ENCODE measurements around the gene MRPS2.
"Not testable (repeated sequence)": the region's sequence is repeated elsewhere in the genome, so short reads cannot be mapped to it uniquely, and the experiment has no call there.

MRPS2 gene

DNA sequence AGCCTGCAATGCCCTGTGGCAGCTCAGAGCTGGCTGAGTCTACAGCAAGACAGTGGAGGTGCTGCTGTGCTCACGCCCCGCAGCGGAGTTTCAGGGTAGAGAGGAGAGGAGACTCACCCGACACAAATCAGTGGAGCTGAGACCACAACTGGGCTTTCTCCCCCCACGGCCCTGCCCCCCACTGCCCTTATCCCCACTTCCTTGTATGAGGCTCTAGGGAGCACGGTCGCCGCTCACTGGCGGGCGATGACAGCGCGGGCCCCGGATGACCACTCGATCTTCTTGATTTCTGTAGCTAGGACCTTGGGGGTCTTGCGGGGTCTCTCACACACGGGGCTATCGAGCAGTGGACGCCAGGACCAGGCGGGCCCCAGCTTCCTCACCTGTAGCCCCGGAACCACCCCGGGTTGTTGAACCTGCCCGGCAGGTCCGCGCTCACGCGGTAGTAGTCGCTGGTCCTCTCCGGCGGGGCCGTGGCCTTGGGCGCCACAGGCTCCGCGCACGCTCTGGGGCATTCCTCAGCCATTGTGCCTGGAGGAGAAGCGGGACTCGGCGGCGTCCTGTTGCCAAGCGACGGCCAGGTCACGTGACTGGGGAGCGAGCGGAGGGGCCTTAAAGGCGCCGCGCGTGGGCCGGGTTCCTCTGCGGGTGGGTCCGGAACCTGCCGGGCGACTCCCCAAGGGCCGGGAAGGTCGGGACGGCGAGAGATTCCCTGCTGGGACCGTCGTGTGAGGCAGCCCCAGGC lies 984 bp upstream of the MRPS2 start:
- peak; percentile 81 to 83 for DNase-seq (ENCODE audit: low read depth in 2 of 2)

DNA sequence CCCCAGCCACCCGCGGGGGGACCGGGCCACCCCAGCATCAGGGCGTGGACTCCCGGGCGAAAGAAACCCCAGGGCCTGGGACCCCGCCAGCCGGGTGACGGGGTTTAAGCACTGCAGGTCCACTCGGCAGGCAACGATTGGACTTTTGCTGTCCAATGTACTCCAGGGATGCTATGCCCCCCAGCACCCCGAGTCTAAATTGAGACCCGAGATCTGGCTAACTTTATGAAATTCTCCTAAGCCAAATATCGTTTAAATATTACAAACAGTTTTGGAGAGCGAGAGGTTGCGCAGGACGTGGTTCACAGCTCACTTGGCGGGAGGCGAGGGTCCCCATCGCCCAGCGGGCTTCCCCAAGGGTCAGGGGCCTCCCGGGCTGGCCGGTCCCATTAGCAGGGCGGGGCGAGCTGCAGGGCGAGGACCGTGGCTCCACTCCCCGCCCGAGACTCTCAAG lies 384 bp upstream of the MRPS2 start:
- no peak for DNase-seq (ENCODE audit: low read depth in 2 of 2)

DNA sequence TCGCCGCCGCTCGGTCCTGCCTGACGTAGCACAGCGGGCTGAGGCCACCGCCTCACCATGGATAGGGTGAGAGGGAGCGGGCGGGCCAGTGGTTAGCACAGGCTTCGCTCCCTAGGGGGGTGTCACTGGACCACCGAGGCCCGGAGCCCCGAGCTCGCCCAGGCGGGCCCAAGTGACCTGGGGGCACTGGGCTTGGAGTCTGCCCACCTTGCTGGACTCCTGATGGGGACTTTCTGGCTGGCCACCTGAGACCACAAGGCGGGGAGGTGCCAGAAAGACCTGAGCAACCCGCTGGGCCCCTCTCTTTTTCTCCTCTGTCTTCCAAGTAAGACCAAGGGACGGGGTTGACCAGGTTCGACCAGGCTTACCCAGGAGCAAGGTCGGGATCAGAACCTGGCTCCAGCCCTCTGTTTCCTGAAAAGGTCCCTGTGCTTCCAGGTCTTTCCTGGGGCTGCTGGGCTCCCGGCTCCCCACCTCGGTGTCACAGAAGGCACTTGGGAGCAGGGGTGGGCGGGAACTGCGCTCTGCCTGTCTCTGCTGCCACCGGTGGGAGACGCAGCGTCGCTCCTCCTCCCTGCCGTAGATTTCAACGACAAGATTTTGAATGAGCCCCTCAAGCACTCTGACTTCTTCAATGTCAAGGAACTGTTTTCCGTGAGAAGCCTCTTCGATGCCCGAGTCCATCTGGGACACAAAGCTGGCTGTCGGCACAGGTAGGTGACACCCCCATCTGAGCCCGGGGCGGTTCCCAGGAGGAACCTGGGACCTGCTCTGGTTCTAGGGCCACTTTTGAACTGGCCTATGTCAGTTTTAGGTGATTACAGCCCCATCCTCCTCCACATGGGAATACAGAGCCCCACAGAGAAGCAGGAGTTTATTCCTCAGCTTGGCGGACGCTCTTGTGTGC lies 1.0 kb downstream of the MRPS2 start:
- DNase-seq (ENCODE audit: low read depth in 2 of 2): no peak

DNA sequence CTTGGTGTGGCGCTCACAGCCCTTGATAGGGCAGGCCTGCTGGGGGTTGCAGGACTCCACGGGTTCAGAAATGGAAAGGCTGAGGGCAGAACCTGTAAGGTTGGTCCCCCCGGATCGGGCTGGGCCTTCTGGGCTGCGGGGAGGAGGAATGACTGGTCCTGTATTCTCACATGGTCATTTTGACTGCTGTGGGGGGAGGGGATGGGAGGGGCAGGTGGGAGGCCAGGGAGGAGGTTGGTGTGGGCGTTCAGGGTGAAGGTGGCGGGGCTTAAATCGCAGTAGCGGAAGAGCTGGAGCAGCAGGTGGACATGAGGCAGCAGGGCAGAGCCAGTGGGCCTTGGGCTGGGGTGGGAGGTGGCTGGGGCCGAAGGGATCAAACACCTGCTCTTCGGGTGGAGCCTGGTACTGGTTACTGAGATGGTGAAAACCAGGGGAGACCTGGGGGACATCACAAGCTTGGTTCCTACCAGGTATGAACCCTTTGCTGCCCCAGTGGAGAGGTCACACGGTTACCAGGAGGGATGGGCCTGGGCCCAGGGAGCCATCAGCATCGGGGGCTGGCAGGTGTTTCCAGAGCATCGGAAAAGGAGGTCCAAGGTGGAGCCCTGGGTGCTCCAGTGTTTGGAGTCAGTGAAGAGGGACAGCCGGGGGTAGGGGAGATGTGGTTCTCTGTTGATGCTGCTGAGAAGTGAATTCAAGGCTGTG lies 1.8 kb downstream of the MRPS2 start:
- no peak for DNase-seq (ENCODE audit: low read depth in 2 of 2)

DNA sequence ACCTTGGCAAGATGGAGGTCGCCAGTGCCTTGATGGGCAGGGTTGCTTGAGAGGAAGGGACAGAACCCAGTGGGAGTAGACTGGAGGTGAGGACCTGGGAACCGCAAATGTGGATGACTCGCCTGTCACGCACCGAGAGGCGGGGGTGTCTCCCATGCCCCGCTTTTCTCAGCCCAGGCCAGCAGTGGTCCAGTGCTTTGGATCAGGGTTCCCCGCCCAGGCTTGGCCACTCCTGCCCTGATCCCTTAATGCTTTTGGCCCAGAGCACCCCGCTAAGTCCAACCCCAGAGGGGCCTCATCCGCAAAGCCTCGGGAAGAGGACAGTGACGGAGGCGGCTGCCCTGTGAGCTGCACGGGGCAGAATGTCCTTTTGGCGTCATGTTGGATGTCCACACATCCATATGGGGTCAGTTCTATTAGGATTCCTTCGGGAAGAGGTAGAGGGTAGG lies 2.4 kb downstream of the MRPS2 start:
- no peak for DNase-seq (ENCODE audit: low read depth in 2 of 2)

DNA sequence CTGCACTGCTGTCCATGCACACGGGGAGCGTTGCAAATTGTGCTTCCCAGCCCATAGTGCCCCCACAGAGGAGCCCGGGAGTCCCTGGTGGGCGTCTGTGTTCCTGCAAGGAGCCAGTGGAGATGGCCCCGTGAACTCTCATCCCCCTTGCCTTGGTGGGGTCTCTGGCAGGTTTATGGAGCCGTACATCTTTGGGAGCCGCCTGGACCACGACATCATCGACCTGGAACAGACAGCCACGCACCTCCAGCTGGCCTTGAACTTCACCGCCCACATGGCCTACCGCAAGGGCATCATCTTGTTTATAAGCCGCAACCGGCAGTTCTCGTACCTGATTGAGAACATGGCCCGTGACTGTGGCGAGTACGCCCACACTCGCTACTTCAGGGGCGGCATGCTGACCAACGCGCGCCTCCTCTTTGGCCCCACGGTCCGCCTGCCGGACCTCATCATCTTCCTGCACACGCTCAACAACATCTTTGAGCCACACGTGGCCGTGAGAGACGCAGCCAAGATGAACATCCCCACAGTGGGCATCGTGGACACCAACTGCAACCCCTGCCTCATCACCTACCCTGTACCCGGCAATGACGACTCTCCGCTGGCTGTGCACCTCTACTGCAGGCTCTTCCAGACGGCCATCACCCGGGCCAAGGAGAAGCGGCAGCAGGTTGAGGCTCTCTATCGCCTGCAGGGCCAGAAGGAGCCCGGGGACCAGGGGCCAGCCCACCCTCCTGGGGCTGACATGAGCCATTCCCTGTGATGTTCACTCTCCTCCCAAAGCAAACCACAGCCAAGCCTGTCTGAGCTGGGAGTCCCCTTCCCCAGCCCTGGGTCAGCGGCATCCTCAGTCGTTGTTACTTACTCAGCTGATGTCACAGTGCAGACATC lies 3.1 kb downstream of the MRPS2 start:
- DNase-seq (ENCODE audit: low read depth in 2 of 2): no peak

DNA sequence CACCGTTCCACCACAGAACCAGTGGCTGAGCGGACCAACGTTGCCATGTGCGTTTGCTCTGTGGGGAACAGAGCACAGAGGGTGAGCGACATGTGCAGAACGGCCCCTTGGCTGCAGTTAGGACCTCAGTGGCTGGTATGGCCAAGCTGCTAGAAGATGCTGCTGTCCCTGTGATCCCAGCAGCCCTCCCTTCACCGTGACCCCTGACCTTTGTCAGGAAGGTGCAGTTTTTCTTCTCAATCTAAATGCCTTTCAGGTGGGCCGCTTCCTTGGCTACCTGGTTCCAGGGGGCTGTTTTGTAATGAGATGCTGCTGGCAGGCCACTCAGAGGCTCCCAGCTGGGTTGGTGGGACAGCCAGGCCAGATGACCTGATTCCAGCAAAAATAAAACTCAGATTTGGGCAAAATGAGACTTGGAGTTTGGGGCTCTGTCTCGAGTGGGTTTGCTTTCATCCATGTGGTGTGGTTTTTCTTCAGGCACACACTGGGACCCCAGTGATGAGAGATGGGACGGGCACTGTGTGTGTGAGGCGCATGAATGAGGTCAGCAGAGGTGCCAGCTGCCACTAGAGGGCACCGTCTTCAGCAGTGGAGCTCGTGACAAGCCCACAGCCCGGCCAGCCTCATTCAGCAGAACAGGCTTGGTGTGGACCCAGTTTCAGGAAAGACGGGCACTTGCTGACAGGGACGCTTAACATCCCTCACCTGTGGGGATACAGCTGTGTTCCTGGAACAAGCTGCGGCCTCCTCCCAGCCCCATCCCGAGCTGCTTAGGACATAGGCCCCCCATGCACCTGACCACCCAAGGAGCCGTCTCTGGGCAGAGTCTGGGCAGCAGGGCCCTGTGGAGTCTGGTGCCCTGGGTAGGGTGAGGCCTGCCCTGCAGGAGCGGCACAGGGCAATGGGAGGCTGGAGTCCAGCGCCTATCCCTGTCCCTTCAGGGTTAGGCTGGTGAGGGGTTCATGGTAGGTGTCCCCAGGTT lies 4.1 kb downstream of the MRPS2 start:
- DNase-seq (ENCODE audit: low read depth in 2 of 2): peak; percentile 9 to 25

DNA sequence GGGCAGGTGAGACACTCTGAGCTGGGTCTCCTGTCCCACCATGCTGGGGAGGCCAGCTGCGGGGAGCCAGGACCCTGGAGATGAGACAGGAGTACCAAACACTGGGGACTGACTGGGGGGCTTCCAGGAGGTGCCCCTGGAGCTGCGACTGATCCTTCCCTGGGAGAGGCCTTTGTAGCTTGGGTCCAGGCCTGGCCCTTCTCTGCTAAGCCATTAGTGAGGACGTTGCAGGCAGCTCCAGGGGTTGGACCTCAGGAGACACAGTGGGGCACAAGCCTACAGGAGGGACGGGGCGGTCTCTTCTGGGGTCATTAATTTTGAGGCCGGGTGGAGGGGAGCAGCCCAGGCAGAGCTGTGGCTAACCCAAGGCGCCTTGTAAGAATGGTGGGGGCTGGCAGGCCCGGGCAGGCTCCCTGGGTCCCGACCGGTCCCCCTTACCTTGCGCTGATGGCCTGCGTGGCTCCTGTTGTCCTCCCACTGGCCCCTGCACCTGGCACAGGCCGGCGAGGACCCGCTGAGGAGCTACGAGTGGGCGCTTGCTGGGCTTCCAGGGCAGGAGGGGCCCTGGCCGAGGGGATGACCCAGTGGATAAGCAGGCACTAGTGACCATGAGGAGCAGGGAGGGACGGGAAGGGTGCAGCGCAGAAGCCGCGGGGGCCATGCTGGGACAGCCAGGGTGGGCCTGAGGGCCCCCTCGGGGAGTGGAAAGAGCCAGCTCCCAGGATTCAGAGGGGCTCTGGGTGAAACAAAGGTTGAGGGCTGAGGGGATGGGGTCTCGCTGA lies 5.1 kb downstream of the MRPS2 start:
- no peak for DNase-seq (ENCODE audit: low read depth in 2 of 2)

DNA sequence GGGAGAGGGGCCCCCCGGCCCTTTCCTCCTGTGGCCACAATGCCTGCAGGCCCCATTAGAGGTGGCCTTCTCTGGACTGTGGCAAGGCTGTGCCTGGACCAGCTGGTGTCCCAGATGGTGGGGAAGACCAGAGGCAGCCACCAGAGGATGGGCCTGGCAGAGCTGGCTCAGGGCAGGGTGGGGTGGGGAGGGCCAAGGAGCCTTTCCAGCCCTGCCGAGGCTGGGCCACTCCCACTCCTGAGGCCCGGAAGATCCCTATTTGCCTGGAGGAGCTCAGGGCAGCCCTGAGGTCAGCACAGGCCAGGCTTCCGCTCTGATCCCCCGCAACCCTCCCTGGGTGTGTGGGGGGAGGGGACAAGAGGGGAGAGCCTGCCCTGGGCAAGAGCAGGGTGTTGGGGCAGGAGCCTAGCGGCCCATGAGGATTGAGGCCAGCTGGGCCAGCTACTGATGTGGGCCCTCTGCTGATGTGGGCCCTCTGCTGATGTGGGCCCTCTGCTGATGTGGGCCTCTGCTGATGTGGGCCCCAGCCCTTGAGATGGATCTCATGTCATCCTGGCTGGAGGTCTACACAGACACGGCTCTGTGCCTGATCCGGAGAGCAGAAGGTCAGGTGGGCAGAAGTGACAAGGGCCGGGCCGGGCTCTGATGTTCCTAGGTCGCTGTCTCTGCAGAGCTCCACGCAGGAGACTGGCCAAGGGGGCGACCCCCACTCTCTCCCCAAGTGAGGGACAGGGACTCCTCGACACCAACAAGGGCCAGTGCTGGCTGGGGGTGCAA lies 6.0 kb downstream of the MRPS2 start:
- no peak for DNase-seq (ENCODE audit: low read depth in 2 of 2)

DNA sequence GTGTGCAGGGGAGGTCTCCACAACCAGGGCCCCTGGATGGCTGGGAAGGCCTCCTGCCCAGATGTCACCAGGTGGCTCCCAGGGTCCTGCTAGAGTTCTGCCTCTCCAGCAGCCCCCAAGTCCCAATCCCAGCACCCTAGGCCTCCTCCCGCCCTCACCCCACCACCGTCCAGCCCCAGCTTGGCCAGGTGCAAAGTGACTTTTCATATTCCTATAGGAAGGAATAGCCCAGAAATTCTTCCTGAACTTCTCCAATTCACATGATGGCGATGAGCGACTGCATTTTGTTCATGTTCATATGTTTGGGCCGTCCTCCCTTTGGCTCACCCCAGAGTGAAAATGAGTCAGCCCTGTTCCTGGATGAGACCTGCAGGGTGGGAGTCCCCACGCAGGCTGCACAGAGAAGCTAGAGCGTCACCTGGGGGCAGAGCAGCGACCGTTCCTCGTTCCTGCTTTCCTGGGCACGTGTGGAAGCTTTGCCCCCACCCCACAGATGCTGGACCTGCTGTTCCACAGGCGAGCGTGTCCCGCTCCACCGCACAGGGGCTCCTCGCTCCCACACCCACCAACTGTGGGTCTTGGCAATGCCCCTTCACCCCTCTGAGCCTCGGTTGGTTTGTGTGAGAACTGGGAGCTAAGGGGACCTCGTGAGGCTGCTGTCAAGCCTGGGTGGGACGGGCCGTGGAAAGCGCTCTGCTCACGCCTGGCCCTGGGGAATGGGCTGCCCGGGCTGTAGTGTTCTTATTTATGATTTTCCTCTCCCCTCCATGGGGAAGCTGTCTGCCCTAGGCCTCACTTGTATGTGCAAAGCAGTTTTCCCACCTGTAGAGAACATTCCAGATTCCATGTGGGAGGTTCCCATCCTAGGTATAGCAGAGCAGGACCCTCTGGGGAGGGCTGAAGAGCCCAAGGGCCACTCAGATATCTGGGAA lies 6.9 kb downstream of the MRPS2 start:
- DNase-seq (ENCODE audit: low read depth in 2 of 2): no peak

DNA sequence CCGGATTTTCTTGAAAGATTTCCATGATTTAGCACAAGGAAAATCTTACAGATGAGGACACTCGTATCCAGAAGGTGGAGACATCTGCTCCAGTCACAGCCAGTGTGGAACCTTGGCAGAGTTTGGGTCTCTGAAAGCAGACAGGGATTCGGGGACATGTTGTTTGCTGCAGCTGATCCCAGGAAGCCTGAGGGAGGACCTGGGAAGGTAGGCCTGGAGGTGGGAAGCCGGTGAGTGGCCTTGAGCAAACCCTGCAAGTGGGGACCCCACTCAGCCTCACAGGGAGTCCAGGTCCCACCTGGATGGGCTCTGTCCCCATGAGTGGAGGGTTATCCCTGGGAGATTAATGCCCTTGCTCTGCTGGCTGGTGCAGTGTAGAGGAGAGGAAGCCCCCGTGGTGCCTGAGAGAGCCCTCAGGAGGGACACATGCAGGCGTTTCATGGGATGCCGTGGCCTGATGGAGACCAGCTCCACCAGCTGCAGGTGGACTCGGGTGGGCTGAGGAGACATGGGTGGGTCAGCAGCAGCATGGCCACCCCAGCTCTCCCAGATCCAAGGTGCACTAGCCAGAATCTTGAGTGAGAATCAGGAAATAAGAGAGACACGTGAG lies 7.8 kb downstream of the MRPS2 start:
- DNase-seq (ENCODE audit: low read depth in 2 of 2): no peak

DNA sequence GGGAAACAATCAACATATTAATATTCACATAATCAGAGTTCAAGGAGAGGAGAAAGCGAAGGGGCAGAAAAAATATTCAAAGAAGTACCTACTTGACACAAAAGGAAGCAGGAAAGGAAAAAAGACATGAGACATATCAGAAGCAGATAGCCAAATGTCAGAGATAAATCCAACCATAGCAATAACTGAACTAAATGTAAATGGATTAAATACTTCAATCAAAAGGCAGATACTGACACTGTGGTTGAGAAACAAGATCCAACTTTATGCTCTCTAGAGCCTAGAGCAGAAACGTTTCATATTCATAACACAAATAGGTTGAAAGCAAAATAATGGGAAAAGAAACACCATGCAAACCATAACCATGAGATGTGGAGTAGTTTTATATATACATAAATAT lies 9.0 kb downstream of the MRPS2 start:
- DNase-seq (ENCODE audit: low read depth in 2 of 2): no peak

DNA sequence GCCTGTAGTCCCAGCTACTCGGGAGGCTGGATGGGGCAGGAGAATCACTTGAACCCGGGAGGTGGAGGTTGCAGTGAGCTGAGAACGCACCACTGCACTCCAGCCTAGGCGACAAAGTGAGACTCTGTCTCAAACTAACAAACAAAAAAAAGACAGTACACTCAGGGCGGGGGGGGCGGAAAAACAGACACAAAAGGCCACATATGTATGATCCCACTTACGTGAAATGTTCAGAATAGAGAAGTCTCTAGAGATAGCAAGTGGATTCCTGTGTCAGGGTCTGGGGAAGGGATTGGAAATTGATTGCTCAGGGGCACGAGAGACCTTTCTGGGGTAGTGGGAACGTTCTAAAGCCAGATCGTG lies 11.7 kb downstream of the MRPS2 start:
- DNase-seq (ENCODE audit: low read depth in 2 of 2): no peak

DNA sequence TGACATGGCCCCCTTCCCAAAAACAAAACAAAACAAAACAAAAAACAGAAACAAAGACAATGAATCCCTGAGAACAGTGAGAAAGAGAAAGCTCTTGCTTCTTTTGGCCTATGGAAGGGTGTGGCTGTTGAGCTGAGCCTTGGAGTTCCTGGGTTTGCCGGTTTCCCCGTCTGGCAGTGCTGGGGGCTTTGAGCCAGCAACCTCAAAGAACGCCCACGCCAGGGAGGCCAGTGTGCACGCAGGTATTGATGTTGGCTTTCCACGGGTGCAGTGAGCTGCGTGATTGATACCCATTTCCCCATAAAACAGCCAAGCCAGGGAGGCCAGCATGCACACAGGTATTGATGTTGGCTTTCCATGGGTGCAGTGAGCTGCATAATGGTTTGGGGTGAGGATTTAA lies 12.4 kb downstream of the MRPS2 start:
- DNase-seq (ENCODE audit: low read depth in 2 of 2): no peak

DNA sequence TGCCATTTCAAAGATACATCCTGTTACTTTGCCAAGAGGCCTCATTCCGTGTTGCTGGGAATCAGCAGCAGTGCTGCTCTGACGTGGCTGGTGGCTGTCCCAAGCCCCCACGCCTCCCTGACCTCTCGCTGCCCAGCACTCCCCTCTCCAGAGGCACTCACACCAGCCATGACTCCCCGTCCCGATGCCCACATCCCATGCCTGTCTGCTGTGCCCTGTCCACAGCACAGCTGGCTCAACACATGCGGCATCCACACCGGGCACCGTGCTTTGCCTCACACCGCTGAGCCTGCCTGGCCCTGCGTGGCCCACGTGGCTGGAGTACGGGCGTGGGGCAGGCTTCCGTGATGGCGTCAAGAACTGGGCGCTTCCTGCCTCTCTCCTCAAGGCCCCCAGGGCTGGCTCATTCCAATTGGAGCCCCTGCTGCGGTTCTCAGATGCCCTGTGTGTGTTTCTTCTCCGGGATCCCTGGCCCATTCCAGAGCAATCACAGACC lies 12.9 kb downstream of the MRPS2 start:
- DNase-seq (ENCODE audit: low read depth in 2 of 2): no peak

DNA sequence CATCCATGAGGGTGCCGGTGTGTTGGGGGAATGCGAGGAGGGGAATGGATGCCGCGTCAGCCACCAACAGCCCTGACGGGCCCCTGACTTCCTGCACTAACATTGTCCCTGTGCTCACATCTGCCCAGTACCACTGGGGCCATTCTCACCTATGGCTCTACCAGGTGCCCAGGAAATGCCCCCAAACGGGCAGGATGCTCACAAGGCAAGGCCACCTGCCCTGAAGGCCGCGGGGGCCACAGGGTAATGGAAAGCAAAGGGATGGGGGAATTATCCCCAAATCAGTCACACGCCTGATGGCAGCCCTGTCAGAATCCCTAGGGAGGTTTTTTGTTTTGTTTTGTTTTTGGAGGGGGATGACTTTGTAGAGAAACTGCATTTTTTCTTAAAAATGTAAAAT lies 13.4 kb downstream of the MRPS2 start:
- DNase-seq (ENCODE audit: low read depth in 2 of 2): not testable (repeated sequence)
